Activated CD8-positive, alpha-beta T cell treated with anti-CD3 and anti-CD28 coated beads, Interleukin-2, amount 10 ng/mL, durations not matched to agents 7 days and 5 days (primary cell): Measurements from ENCODE around the gene HADHA. TPM values are rescaled to one million over a fixed set of nuclear protein-coding genes. Genes with fewer than 3 reads are reported as not detected.

ENCODE experiments used
- ATAC-seq: fragments of 150-1000 bp; cut with Tn5 transposase; one replicate; pipeline ENCODE4 v1.10.0; 2021; ENCODE audit warnings: moderate library complexity
- CTCF ChIA-PET: fragments of 350-600 bp; sonication (Branson Sonifier 250); formaldehyde crosslinking; loops from one replicate; lab custom pipeline; 2021; ENCODE audit warnings: antibody characterized with exemption; lab: Charles Lee
- POLR2A ChIA-PET: fragments of 350-600 bp; sonication (Branson Sonifier 250); formaldehyde crosslinking; loops from one replicate; lab custom pipeline; 2021; ENCODE audit warnings: antibody characterized with exemption; lab: Charles Lee
- DNase-seq: peaks from one replicate; pipeline ENCODE4 v3.0.0-alpha.2; 2020
- H3K27ac Mint-ChIP-seq: one replicate; pipeline ENCODE4 v1.8.0; 2021; ENCODE audit warnings: mild to moderate bottlenecking, mixed read lengths
- H3K27me3 Mint-ChIP-seq: one replicate; pipeline ENCODE4 v1.8.0; 2021; ENCODE audit warnings: low read depth, mixed read lengths
- H3K36me3 Mint-ChIP-seq: one replicate; pipeline ENCODE4 v1.8.0; 2021; ENCODE audit warnings: low read depth, mixed read lengths
- H3K4me1 Mint-ChIP-seq: one replicate; pipeline ENCODE4 v1.8.0; 2021; ENCODE audit warnings: low read depth, mixed read lengths
- H3K4me3 Mint-ChIP-seq: one replicate; pipeline ENCODE4 v1.8.0; 2021; ENCODE audit warnings: mild to moderate bottlenecking, mixed read lengths
- H3K9me3 Mint-ChIP-seq: one replicate; pipeline ENCODE4 v1.8.0; 2022; ENCODE audit warnings: mixed read lengths; ENCODE audit not compliant: insufficient read depth
- total RNA-seq, 2 experiments: library from RNA; stranded (reverse); gene quantifications; one replicate each; pipeline ENCODE4 v1.2.3, GENCODE V29; 2021

The HADHA gene
- total RNA-seq, 2 experiments from 2014 or later = 119 to 124 TPM

DNA sequence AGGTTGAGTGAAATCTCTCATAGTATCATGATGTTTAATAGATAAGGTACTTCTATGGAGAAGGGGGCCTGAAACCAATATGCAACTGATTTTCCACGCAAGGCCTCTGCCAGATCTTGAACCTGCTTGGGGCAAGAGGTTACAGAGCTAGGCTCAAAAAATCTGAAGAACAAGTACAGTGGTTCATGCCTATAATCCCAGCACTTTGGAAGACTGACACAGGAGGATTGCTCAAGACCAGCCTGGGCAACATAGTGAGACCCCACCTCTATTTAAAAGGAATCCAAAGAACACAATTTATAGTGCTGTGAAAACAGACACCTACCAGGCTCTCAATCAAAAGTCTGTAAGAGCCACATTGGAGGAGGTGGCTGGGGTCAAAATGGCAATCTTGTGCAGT lies 28.6 kb downstream of the HADHA start:
- no peaks in the 10 kb centered on the region for H3K9me3 Mint-ChIP-seq
- peaks cover 65% of the 10 kb centered on the region for H3K36me3 Mint-ChIP-seq
- H3K27ac Mint-ChIP-seq = no peak overlapping the region
- no peaks in the 10 kb centered on the region for H3K27me3 Mint-ChIP-seq
- H3K4me1 Mint-ChIP-seq = no peaks in the 10 kb centered on the region
- ChIA-PET POLR2A (no interaction called here), CTCF (interaction anchor here (0.6 to 1.1 kb wide), 2 partner anchors 115 to 157 kb away, joined by 3 read pairs; no protein-coding TSS in a partner anchor)
- ATAC-seq (no peak), DNase-seq (no peak)
- no peak overlapping the region for H3K4me3 Mint-ChIP-seq

DNA sequence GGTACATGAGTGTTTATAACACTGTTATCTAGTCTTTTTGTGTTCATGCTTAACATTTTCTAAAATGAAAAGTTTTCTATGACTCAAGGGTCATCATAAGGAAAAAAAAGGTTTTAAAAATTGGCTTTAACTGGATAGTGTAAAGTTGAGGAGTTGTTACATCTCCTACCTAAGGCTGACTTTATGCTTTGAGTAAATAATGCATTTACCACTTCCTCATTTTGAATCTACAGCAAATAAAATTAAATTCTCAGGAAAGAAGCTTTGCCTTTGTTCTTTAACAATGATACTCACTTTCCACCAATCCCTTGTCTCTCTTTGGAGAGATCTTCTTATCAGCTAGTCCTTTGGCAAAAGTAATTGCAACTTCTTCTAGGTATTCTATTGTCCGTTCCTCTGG lies 29.7 kb downstream of the HADHA start:
- ATAC-seq (no peak), DNase-seq (no peak)
- ChIA-PET CTCF (interaction anchor here (0.6 to 1.1 kb wide), 2 partner anchors 116 to 363 kb away, joined by 3 read pairs; no protein-coding TSS in a partner anchor), POLR2A (no interaction called here)
- no peak overlapping the region for H3K4me3 Mint-ChIP-seq
- H3K4me1 Mint-ChIP-seq = no peaks in the 10 kb centered on the region
- H3K9me3 Mint-ChIP-seq = no peaks in the 10 kb centered on the region
- H3K36me3 Mint-ChIP-seq = peaks cover 66% of the 10 kb centered on the region
- no peak overlapping the region for H3K27ac Mint-ChIP-seq
- H3K27me3 Mint-ChIP-seq = no peaks in the 10 kb centered on the region

DNA sequence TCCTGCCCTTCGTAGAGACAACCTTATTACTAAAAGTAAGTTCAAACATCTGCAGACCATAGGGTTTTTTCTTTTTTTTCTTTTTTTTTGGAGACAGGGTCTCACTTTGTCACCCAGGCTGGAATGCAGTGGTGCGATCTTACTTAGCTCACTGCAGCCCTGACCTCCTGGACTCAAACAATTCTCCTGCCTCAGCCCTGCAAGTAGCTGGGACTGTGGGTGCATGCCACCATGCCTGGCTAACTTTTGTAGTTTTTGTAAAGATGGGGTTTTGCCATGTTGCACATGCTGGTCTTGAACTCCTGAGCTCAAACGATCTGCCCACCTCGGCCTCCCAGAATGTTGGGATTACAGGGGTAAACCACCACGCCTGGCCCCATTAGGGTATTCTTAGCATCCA lies 32.4 kb downstream of the HADHA start:
- H3K27me3 Mint-ChIP-seq = no peaks in the 10 kb centered on the region
- ATAC-seq (no peak), DNase-seq (no peak)
- ChIA-PET CTCF (no interaction called here), POLR2A (no interaction called here)
- H3K27ac Mint-ChIP-seq = no peak overlapping the region
- H3K4me1 Mint-ChIP-seq = no peaks in the 10 kb centered on the region
- H3K4me3 Mint-ChIP-seq = no peak overlapping the region
- peaks cover 68% of the 10 kb centered on the region for H3K36me3 Mint-ChIP-seq
- no peaks in the 10 kb centered on the region for H3K9me3 Mint-ChIP-seq

DNA sequence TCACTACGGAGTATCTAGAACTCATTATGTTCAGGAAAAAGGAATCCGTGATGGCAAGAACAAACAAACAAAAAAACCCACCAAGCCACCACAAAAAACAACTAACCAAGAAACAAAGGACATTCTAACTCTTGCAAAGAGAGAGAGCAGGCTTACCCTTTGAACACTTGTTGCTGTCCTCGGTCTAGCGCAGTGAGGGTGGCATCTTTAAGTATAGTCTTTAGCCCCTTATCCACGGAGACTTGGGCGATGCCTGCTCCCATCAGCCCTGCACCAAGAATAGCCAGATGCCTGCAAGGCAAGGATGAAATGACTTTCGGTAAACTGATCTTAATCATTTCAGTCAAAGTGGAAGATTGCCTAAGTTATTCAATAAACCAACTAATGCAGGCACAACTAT lies 40.5 kb downstream of the HADHA start:
- DNase-seq = no peak
- CTCF ChIA-PET = no interaction called here
- no peak for ATAC-seq
- POLR2A ChIA-PET = no interaction called here
- H3K4me3 Mint-ChIP-seq = no peak overlapping the region
- no peak overlapping the region for H3K27ac Mint-ChIP-seq
- peaks cover 53% of the 10 kb centered on the region for H3K36me3 Mint-ChIP-seq
- H3K27me3 Mint-ChIP-seq = no peaks in the 10 kb centered on the region
- no peaks in the 10 kb centered on the region for H3K4me1 Mint-ChIP-seq
- no peaks in the 10 kb centered on the region for H3K9me3 Mint-ChIP-seq

DNA sequence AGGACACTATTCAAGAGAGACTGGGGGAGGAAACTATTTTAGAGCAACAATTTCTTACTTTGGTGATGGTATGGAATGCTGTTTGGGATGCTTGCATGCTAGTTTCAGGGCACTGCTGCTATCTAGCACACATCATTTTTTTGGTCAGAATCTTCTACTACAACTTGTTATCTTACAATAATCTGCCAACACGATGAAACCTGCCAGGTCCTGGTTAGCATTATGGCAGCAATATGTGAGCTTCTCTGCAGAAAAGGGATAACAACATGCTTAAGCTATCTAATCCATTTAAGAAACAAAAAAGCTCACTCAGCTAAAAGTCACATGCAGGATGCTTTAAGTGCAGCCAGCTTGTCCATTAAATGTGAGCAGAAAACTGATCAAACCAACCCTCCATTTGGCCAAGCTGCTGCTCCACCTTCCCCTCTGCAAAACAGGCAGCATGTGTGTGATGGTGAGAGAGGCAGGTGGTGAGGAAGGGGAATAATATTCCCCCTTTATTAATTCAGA lies 41.4 kb downstream of the HADHA start:
- Mint-ChIP-seq H3K36me3 (peaks cover 50% of the 10 kb centered on the region), H3K4me3 (no peak overlapping the region), H3K4me1 (no peaks in the 10 kb centered on the region)

DNA sequence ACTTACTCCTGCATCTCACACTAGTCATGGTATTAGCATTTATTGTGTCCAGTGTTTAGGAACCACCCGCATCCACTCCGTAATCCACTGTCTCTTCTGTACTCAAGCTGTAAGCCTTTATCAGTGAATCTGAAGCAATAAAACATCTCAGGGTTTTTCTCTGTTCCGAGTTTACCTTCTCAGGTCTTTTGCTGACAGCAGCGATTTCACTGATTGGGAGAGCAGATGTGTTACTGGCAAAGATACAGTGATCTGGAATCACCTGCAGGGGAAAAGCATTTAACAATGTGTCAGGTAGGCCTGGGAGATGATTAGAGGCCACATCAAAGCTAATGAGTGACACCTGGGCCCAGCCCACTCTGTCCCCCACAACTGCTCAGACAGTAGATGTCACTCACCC lies 46.9 kb downstream of the HADHA start:
- ChIA-PET POLR2A (no interaction called here), CTCF (no interaction called here)
- Mint-ChIP-seq H3K27ac (no peak overlapping the region), H3K9me3 (no peaks in the 10 kb centered on the region), H3K4me3 (no peak overlapping the region), H3K4me1 (no peaks in the 10 kb centered on the region), H3K27me3 (no peaks in the 10 kb centered on the region), H3K36me3 (peaks cover 49% of the 10 kb centered on the region)
- ATAC-seq = no peak
- no peak for DNase-seq

More for the DNA sequence above, 41.4 kb downstream of the HADHA start:
- Mint-ChIP-seq H3K27ac (no peak overlapping the region), H3K9me3 (no peaks in the 10 kb centered on the region), H3K27me3 (no peaks in the 10 kb centered on the region)
- ChIA-PET POLR2A (interaction anchor here (0.8 kb wide), 1 partner anchor 43 kb away, joined by 3 read pairs; no protein-coding TSS in a partner anchor), CTCF (interaction anchor here (1.3 kb wide), 1 partner anchor 18 kb away, joined by 3 read pairs; no protein-coding TSS in a partner anchor)
- no peak for DNase-seq
- ATAC-seq = no peak

DNA sequence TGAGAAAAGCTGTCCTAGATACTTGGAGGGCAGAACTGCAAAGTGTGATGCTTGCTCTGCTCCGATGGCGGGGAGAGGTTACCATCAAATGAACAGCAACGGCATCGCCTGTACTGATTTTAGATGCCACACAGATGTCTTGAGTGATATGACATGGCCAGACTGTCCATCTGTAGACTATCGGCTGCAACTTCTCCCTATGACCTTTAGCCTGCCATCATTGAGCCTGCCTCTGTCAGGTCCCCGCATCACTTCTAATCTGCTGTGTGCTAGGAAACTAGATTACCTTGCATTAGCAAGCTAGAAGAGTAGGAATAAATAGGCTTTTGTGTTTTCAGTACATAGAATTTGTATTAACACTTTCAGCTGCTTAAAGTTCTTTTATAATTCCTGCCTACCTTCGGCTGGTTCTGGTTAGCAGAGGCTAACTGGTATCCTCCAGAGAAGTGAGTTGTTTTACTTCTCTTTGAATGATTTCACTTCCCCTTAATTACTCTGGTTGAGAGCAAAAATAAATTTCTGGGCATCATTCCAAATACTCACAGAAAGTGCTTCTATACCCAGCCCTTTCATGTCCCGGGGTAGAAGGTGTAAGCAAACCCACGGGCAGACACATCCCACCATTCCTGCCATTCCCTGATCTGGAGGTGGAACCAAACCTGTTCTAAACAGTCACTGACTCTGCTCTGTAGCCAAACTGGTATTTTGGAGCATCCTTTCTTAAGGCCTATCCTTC lies 47.6 kb downstream of the HADHA start:
- no peaks in the 10 kb centered on the region for H3K4me1 Mint-ChIP-seq
- ChIA-PET POLR2A (no interaction called here), CTCF (no interaction called here)
- H3K27ac Mint-ChIP-seq = no peak overlapping the region
- no peak for DNase-seq
- H3K4me3 Mint-ChIP-seq = no peak overlapping the region
- no peak for ATAC-seq
- no peaks in the 10 kb centered on the region for H3K9me3 Mint-ChIP-seq
- H3K36me3 Mint-ChIP-seq = peaks cover 47% of the 10 kb centered on the region
- H3K27me3 Mint-ChIP-seq = no peaks in the 10 kb centered on the region

DNA sequence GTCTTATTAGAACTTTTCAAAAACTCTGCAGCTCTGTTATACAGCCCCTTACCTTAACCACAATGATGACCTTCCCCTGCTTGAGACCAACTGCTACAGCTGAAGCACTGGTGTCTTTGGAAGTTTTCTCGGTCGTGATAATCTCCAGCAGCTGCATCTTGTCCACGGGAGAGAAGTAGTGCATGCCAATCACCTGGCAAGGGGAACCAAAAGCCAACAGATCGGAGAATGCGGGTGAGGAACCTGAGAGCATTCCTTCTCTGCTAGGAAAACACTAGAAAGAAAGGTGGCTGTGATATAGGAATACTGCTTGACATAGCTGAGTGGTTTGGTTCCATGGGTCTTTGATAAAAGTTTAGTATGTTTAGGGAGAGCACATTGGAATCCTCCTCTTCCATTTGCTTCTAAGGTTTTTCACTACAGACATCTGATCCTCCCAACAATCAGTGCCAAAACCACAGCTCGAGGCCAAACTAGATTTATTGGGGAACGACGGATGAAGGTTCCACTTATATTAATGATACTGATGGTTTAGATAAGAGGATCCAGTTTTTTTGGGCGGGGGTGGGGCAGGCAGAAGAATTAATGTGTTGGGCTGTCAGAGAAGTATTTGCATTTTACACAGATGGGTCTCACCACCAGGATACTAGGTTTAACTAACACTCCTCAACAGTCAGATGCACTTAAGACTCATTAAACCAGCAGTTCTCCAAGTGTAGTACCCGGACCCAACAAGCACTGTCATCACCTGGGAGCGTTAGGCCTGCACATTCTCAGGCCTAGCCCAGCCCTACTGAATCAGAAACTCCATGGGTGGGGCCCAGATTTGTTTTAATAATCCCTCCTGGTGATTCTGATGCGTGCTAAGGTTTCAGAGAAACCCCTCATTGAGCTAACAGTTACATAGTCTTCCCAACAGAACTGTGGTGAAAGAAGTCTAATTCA lies 49.1 kb downstream of the HADHA start:
- DNase-seq (no peak), ATAC-seq (no peak)
- Mint-ChIP-seq H3K4me3 (no peak overlapping the region), H3K36me3 (peaks cover 51% of the 10 kb centered on the region), H3K9me3 (no peaks in the 10 kb centered on the region), H3K27me3 (no peaks in the 10 kb centered on the region), H3K4me1 (no peaks in the 10 kb centered on the region), H3K27ac (no peak overlapping the region)
- CTCF ChIA-PET = no interaction called here
- POLR2A ChIA-PET = no interaction called here

DNA sequence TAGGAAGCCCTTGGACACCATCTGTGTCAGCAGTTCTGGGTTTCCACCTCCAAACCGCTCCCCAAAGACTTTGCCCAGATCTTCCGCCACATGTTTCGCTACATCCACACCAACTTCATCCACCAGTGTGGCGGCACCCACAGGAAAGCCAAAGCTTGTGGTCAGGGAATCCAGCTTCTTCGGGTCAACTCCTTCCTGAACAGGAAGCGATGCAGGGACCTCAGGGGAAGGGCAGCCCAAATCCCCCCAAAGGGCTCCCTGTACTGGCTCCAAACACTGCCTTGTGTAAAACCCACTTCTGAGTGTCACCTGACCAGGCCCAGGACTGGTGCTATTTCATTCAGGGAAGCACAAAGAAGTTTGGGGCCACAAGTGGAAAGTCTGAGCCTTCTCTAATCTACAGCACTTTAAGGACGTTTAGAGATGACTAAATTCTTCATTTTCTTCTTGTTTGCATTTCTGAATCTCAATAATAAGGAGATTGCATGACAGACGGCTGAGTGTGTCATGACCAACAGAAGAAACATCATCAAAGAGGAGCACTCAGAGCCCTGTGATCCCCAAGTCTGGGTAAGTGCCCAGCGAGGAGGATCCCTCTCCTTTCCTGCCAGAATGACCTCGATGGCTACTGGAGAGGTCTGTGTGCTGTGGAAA lies 50.7 kb downstream of the HADHA start:
- ChIA-PET CTCF (no interaction called here), POLR2A (interaction anchor here (1.0 kb wide), 1 partner anchor 9 kb away, joined by 3 read pairs; no protein-coding TSS in a partner anchor)
- Mint-ChIP-seq H3K4me3 (no peak overlapping the region), H3K27ac (no peak overlapping the region), H3K27me3 (no peaks in the 10 kb centered on the region), H3K9me3 (no peaks in the 10 kb centered on the region), H3K4me1 (peaks cover 1% of the 10 kb centered on the region), H3K36me3 (peaks cover 50% of the 10 kb centered on the region)
- no peak for ATAC-seq
- no peak for DNase-seq

DNA sequence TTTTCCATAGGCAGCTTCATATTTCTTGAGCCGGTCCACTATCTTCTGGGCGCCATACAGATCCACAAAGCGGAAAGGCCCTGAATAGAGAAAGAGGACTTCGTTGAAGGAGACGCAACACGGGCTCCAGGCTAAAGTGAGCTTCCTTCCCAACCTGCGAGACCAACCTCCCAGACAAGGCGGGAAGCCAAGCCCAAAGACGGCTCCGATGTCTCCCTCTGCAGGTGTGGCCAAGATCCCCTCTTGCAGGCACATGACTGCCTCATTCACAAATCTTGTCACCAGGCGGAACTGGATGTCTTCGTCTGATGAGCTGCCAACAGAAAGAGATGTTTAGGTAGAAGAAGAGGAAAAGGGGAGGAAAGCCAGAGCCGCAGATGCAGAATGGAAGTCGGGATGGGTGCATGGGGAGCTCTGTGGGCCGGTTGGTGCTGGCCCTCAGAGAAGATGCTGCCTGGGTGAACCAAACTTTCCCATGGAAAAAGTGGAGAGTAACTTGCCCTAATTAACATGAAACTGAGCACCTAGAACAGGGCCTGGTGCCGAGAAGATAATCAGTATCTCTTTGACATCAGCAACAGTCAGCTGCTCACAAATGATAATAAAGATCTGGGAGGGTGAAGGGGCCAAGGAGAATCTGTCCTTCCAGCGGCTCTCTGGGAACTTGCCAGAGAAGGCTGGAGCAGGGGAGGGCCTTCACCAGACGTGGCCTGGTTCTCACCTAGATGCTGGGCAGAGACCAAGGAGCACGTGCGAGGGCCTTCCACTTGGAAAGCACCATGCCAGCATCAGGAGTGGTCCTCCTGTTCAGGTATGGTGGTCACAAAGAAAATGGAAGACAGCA lies 52.9 kb downstream of the HADHA start:
- DNase-seq (no peak), ATAC-seq (no peak)
- CTCF ChIA-PET = no interaction called here
- Mint-ChIP-seq H3K9me3 (no peaks in the 10 kb centered on the region), H3K4me3 (no peak overlapping the region), H3K36me3 (peaks cover 37% of the 10 kb centered on the region), H3K27me3 (no peaks in the 10 kb centered on the region), H3K27ac (peak overlapping the region; percentile 34), H3K4me1 (peaks cover 9% of the 10 kb centered on the region)
- POLR2A ChIA-PET = interaction anchor here (0.6 kb wide), 1 partner anchor 514 kb away, joined by 6 read pairs; no protein-coding TSS in a partner anchor

DNA sequence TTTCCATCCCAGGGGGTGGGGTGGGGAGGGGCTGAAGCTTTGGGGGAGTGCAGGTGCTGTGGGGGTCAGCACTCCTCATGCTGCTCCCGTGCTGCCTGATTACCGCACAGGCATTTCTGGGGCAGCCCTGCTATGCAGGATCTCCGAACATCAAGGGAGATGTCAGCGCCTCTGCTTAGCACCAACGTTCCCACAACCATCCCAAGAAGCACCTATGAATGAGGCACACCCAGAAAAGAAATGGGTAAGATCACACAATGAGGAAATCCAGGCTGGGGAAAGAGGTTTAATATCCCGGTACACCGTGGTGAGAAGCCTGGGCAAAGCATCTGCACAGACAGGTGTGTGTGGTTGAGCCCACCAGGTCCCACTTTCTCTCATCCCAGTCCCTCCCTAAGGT lies 54.1 kb downstream of the HADHA start:
- ChIA-PET POLR2A (no interaction called here), CTCF (no interaction called here)
- H3K27me3 Mint-ChIP-seq = no peaks in the 10 kb centered on the region
- no peak overlapping the region for H3K4me3 Mint-ChIP-seq
- ATAC-seq (no peak), DNase-seq (no peak)
- H3K4me1 Mint-ChIP-seq = peaks cover 17% of the 10 kb centered on the region
- H3K9me3 Mint-ChIP-seq = no peaks in the 10 kb centered on the region
- H3K36me3 Mint-ChIP-seq = peaks cover 33% of the 10 kb centered on the region
- no peak overlapping the region for H3K27ac Mint-ChIP-seq
